ENCODE measurements around the gene KLLN.
"Not testable (repeated sequence)": the region's sequence is repeated elsewhere in the genome, so short reads cannot be mapped to it uniquely, and the experiment has no call there.

Gene KLLN

GRCh38 chr10:87865241-87865881, 2.0 kb upstream of the KLLN start:
- DNase-seq, result no peak

GRCh38 chr10:87864496-87865059, 1.2 kb upstream of the KLLN start:
- DNase-seq, result no peak

GRCh38 chr10:87863951-87864495, 690 bp upstream of the KLLN start:
- peak; percentile 30 for DNase-seq

- DNase-seq, result no peak
Measured at GRCh38 chr10:87862679-87863052, 667 bp downstream of the KLLN start.

- peak; percentile 94 for DNase-seq
Measured at GRCh38 chr10:87861953-87862678, 1.2 kb downstream of the KLLN start.

GRCh38 chr10:87861566-87861952, 1.8 kb downstream of the KLLN start:
- DNase-seq, result no peak

GRCh38 chr10:87860816-87861403, 2.4 kb downstream of the KLLN start:
- DNase-seq, result no peak

DNA sequence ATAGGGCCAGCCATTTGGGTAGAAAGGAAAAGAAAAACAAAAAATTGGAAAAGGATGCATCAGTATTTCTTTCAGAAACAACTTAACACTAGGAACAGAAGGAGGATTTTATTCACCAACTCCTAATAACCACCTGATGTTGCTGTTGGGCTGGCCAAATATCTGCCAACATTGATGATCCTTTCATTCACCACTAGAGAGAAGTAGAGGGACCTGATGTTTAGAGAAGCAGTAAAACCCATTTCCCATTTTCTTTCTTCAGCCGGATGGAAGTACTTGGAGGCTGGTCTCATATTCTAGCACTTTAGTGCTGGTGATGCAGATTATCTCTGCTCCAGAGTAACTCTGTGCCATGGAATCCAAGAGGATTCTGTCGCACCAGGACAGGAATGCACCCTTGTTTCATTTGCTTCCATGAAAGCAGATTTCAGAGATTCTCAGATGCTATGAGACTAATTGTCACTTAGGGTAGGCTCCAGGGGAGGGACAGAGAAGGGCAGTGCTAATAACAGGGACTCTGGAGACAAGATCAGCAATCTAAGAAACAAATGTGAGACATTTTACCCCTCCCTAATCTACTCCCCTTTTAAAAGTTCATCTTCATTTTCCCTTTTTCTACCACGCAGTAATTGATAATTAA, 3.1 kb downstream of the KLLN start:
- no peak for DNase-seq

DNA sequence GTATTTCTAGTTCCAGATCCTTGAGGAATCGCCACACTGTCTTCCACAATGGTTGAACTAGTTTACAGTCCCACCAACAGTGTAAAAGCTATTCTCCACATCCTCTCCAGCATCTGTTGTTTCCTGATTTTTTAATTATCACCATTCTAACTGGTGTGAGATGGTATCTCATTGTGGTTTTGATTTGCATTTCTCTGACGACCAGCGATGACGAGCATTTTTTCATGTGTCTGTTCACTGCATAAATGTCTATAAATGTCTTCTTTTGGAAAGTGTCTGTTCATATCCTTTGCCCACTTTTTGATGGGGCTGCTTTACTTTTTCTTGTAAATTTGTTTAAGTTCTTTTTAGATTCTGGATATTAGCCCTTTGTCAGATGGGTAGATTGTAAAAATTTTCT, 7.7 kb downstream of the KLLN start:
- DNase-seq, result not testable (repeated sequence)

- DNase-seq, result not testable (repeated sequence)
Measured at GRCh38 chr10:87855247-87855646, 8.1 kb downstream of the KLLN start.

DNA sequence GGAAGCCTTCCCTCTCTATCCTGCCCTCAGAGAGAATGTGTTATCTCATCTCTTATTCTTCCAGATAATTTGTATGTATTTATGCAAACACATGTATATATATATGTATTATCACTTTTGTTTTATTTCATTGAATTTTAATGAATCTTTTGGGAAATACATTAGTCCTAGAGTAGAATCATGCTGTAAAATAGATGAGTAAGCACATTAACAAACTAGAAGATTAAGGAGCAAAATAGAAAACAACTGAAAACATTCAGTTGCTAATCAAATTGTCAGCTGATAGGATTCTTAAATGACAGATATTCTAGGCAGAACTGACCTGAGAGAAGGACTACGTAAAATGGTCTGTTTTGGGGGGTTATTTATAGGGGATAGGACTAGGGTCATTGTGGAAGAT, 11.2 kb downstream of the KLLN start:
- no peak for DNase-seq

GRCh38 chr10:87850742-87851205, 12.6 kb downstream of the KLLN start:
- DNase-seq, result peak; percentile 50

GRCh38 chr10:87849001-87849400, 14.3 kb downstream of the KLLN start:
- no peak for DNase-seq

GRCh38 chr10:87847550-87847949, 15.8 kb downstream of the KLLN start:
- no peak for DNase-seq

- DNase-seq, result not testable (repeated sequence)
Measured at GRCh38 chr10:87846711-87847110, 16.6 kb downstream of the KLLN start.

DNA sequence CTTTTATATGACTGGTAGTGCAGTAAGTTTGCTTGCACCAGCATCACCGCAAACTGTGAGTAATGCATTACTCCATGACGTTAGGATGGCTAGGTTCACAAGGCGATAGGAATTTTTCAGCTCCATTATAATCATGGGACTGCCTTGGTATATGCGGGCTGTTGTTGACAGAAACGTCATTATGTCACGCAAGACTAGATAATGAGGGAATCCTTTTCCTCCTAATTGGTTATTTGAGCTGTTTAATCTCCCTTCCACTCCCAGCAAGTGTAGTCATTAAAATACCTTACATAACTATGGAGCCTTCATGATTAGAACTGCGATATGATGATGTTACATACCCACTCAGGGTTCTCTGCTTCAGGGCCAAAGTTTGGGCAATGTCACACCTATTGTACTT, 17.3 kb downstream of the KLLN start:
- DNase-seq, result no peak

DNA sequence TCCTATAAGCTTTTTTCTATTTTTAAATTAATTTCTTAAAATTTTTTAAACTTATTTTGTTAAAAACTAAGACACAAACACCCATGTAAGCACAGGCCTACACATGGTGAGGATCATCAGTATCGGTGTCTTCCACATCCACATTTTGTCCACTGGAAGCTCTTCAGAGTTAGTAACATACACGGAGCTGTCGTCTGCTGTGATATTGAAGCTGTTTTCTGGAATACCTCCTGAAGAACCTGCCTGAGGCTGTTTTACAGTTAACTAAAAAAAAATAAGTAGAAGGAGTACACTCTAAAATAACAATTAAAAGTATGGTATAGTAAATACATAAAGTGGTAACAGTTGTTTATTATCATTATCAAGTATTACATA, 17.7 kb downstream of the KLLN start:
- DNase-seq, result no peak

- no peak for DNase-seq
Measured at GRCh38 chr10:87844837-87845623, 18.3 kb downstream of the KLLN start.

DNA sequence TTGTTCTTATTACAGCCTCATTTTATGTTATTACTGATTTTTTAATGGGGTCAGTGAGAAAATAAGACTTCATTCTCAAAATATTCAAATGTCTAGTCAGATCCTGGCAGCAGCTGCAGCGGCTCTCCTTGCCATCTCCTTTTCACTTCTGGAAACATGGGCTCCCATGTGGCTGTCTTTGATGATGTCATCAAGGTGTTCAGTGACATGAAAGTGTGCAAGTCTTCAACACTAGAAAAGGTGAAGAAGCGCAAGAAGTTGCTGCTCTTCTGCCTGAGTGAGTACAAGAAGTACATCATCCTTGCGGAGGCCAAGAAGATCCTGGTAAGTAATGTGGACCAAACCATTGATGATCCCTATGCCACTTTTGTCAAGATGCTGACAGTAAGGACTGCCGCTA, 19.6 kb downstream of the KLLN start:
- DNase-seq, result no peak

DNA sequence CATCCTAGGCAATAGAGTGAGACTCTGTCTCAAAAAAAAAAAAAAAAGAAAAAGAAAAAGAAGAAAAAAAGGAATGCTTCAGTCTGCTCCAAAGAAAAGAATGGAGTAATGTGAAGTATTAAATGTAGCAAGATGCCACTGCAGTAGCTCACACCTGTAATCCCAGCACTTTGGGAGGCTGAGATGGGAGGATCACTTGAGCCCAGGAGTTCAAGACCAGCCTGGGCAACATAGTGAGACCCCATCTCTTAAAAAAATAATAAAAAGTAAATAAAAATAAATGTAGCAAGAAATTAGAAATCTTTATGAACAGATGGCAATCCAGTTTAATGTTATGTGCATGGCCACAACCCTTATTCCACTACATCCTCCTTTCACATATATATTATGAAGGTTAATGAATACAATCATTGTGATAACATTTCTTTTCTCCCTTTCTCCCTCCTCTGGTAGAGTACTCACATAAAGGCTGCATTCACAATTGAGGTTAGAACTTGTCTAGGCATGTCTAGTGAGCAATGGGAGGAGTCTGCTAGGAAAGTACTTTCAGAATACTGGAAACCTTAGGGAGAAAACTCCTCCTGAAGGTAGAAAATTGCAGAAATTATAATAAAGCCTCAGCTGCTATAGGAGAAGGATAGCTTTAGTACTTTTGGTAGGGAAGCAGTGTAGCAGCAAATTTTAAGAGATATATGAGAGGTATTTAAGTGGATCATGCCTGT, 20.4 kb downstream of the KLLN start:
- DNase-seq, result no peak

- no peak for DNase-seq
Measured at GRCh38 chr10:87842220-87842641, 21.1 kb downstream of the KLLN start.

GRCh38 chr10:87841186-87841585, 22.1 kb downstream of the KLLN start:
- no peak for DNase-seq
